Muscle of back (tissue), 13 donors: ENCODE measurements around the gene COASY. TPM values are rescaled to one million over a fixed set of nuclear protein-coding genes. Genes with fewer than 3 reads are reported as not detected.

Source experiments
- DNase-seq, 3 donors: peaks; one replicate each; pipeline versions ENCODE4 v3.0.0 to v3.0.0-alpha.2; 2013
- long read RNA-seq, 9 donors: transcript quantifications; one replicate each; lab custom pipeline, GENCODE V29; 2026
- polyA plus RNA-seq, 10 donors: library from polyadenylated mRNA; unstranded; fragments of 120-200 nt; gene quantifications; one replicate each; pipeline ENCODE4 v1.2.1, GENCODE V29; 2013; ENCODE audit not compliant: insufficient read length in 10 of 10

Gene COASY
- 10 to 100 TPM; 20.0 to 29.7 (median 27.1) TPM for polyA plus RNA-seq
- long read RNA-seq, donor 1, partial matches to known transcripts, result 0 of 3 reads
- long read RNA-seq, donor 1, other reads (novel, unspliced or antisense), result 0 of 3 reads
- long read RNA-seq, donor 2, partial matches to known transcripts, result 0 of 3 reads
- long read RNA-seq, donor 2, other reads (novel, unspliced or antisense), result 0 of 3 reads
- long read RNA-seq, donor 3, result 0 reads
- long read RNA-seq, donor 4, partial matches to known transcripts, result 0 of 3 reads
- long read RNA-seq, donor 4, other reads (novel, unspliced or antisense), result 0 of 3 reads
- long read RNA-seq, donor 5, partial matches to known transcripts, result 0 of 2 reads
- long read RNA-seq, donor 5, other reads (novel, unspliced or antisense), result 0 of 2 reads
- long read RNA-seq, donor 6, partial matches to known transcripts, result 0 of 3 reads
- long read RNA-seq, donor 6, other reads (novel, unspliced or antisense), result 0 of 3 reads
- long read RNA-seq, donor 7, partial matches to known transcripts, result 0 of 4 reads
- long read RNA-seq, donor 7, other reads (novel, unspliced or antisense), result 0 of 4 reads
- long read RNA-seq, donor 8, partial matches to known transcripts, result 0 of 2 reads
- long read RNA-seq, donor 8, other reads (novel, unspliced or antisense), result 0 of 2 reads
- long read RNA-seq, donor 9, result 0 reads

- DNase-seq, result peak; percentile 98
Measured at GRCh38 chr17:42561897-42562387, at the start of gene COASY. Gene COASY, plus strand, starts transcription at chr17:42562148. Its CDS starts 475 bp downstream, at chr17:42562623.

DNA sequence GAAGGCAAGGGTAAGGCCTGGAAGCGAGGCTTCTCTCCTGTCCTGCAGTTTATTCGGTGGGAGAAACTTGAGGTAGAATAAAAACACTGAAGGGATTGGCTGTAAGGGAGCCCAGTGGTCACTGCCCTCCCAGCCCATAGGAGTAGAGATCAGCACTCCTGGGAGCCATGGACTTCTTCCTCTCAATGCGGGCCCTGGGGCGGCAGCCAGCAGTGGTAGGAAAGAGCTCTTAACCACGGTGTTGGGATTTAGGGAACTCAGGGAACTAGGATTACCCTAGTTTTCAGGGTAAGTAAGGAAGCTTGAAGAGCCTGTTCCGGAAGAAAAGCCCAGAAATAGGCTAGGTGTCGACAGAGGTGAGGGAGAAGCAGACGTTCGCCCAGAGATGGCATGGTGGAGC, 49.7 kb upstream of the COASY start:
- DNase-seq, result no peak

GRCh38 chr17:42512733-42513251, 49.2 kb upstream of the COASY start:
- no peak for DNase-seq

DNA sequence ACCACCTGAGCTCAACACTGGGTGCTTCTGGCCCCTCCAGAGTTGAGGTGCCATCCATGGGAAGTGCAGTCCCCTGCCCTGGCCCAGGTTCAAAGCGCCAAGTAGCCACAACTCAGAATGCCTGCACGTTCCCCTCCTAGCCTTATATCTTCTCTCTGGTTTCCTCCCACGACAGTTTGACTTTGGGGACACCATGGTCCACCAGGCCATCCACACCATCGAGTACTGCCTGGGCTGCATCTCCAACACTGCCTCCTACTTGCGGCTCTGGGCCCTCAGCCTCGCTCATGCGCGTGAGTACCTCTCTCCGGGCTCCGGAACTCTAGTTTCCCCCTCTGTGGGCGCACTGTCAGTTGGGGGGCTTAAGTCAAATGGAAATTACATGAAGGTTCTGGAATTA, 48.3 kb upstream of the COASY start:
- no peak for DNase-seq

DNA sequence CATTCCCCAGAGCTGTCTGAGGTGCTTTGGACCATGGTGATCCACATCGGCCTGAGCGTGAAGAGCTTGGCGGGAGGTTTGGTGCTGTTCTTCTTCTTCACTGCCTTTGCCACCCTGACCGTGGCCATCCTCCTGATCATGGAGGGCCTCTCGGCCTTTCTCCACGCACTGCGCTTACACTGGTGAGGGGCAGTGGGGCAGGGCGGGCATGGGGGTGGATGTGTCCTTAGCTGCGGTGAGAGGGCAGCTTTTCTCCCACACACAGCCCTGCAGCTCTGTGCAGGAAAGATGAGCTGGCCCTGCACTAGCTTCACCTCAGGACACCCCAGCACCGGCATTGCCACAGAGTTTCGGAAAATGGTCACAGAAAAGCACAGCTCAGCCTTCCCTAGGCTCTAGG, 47.7 kb upstream of the COASY start:
- no peak for DNase-seq

DNA sequence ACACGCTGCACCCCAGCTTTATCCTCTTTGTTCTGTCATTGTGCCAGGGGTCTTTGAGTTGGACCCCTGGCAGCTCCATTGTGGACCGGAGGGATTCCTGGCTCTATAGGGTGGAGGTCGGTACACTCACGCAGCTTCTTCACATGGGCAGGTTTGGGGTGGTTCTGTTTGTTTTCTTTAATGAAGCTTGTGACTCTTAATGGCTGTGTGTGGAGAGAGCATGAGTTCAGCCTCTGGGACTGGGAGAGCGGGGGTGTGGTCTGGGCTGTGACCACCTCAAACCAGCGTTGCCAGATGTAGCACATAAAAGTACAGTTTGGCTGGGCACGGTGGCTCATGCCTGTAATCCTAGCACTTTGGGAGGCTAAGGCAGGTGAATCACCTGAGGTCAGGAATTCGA, 47.1 kb upstream of the COASY start:
- no peak for DNase-seq

DNA sequence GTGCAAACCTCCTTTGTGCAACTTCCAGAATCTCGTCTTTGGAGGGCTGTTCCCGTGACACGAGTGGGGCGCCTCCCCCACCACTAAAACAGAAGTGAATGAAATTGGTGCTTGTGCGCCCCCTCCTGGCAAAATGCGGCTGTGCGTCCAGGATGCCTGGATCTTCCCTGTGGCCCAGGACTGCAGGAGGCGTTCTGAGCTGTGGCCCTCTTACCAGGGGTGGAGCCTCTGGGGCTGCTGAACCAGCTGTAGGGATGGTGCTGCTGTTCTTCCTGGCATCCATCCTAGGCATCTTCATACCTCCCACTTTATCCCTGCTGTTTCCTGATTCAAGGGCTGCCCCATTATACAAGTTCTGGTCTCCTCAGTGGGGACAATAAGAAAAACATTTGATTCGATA, 44.4 kb upstream of the COASY start:
- peak; percentile 77 to 90 (median 80) for DNase-seq

- DNase-seq, result peak; percentile 79 to 94 (median 88)
Measured at GRCh38 chr17:42518046-42518754, 43.7 kb upstream of the COASY start.

DNA sequence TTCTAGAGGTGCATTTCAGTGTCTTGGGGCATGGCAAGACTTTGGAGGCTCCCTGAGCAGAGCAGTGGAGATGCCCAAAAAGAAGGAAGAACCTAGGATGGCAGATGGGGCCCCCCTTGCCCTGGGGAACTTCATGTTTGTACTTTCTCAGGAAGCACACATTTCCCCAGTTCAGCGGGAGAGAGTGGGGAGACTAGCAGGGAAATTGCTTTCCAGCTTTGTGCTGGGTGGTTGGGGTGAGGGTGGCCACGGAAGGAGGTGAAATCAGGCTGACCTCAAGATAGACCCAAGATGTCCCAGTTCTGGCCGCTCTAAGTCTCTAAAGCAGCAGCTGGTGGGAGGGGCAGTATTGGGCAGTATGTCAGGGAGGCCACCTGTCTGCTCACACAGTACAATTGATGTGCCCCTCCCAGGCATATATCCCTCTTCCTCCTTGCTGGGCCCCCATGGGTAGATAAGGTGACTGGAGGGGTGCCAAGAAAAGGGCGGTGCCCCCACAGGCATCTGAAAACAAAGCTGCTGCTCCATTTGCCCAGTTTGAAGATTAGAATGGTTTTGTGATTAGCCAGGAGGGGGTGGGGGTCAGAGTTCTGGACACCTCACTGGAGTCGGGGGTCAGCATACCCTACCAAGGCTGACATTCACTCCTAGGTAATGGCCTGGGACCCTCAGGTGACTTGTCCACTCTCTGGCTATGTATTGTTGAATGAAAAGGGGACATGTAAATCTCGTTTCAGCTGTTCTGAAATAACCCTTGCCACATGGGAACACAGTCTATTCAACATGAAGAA, 43.0 kb upstream of the COASY start:
- peak; percentile 52 to 75 (median 52) for DNase-seq

DNA sequence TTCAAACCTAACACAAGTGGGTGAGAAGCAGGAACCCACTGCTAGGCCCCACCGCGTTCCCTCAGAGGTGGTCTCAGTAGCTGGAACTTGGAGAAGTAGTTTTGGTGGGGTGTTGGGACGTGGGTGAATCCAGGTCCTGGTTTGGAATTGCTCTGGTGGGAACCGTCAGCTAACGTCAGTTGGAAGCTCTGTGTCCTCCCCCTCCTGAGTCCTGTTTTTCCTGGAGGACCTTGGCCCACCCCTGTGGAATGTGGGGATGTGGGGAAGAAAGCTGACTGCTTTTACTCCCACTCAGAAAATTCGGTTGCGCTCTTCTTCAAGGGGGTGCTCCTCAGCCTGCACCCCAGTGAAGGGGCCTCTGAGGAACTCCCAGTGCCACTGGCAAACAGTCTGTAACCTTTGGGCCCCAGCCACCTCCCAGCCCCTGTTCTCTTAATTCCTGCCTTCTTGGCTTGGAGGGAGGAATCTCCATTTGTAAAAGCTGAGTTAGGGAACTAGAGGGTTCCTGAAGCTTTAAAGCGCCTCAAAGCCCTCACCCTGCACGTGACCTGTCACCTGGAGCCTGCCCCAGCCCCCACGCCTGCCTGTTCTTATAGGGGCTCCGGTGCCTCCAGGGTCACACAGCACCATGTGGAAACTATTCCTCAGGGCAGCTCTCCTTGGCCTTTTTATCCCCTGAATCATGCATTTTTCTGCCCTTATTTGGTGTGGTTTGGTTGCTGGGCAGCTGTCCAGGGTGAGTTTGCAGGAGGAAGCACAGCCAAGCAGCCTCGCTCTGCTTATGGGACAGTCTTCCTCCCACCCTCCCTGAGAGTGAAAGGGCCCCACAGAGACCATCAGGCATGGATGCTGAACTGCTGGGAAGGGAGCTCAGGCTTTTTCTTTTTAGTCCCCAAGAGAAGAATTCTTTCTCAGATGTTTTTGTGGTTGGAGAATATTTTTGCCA, 42.1 kb upstream of the COASY start:
- DNase-seq, result peak; percentile 93 to 99 (median 96)

DNA sequence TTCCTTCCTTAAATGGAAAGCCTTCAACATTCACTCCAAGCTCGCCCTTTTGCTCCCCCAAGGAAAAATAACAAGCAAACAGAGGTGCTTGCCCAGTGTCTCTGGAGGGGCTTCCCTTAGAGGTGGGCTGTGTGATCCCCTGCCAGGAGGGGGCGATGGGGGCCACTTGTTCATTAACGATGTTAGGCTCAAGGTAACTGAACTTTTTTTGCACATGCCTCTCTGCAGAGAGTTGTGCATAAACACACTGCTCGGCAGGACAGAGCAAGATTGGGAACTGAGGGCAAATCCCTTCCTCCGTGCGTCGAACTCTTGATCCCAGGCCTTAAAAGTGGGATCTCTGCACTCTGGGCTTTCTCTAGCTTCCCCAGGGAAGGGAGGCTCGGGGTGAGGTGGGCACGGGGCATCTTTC, 41.4 kb upstream of the COASY start:
- no peak for DNase-seq

- no peak for DNase-seq
Measured at GRCh38 chr17:42521036-42521435, 40.9 kb upstream of the COASY start.

DNA sequence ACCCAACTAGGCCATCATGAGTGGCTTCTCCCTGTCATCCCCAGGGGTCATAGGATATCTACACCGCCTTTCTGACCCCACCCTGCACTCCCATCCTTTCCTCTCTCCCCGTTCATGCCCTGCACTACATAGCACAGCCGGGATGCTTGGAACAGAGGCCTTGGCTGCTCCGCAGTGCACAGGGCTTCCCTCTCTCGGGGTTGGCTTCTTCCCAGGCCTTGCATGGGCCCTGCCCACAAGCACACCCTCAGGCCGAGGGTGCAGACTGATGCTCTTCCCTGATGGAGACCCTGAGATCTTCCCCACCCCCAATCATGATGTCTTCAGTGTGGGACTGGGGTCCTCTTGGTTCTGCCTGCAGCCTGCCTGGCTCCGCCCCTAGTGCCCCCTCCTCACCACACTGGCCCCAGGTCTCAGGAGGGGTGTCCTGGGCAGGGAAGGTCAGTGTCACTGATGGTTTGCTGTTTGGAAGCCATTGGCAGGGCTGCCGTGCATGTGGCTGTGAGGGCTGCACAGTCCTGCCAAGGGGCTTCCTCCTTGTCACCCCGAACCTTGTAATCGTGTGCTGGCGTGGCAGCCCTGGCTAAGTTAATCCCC, 40.2 kb upstream of the COASY start:
- DNase-seq, result peak in 1 of 3 donors; percentile 36

DNA sequence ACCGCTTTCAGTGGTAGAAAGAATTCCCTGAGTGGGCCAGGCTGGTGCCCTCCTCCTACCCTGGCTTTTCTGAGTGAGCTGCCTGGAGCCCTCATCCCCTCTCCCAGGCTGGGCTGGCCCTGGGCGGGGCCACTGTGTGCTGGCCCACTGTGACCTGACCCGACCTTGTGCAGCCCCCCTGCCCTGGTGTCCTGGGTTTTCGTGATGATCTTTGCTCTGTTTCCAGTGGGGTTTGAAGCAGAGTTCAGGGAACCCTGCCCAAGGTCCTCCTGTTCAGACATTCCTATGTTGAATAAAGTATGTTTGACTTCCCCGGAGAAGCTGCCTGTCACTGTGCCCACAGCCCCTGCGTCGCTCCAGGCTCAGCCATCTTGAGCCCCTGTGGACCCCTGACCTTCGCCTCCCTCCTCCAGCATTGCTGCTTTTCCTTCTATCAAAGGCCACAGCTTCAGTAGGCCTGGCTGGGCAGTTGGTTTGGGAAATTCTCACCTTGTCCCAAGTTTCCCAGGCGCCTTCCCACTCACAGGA, 39.6 kb upstream of the COASY start:
- no peak for DNase-seq

DNA sequence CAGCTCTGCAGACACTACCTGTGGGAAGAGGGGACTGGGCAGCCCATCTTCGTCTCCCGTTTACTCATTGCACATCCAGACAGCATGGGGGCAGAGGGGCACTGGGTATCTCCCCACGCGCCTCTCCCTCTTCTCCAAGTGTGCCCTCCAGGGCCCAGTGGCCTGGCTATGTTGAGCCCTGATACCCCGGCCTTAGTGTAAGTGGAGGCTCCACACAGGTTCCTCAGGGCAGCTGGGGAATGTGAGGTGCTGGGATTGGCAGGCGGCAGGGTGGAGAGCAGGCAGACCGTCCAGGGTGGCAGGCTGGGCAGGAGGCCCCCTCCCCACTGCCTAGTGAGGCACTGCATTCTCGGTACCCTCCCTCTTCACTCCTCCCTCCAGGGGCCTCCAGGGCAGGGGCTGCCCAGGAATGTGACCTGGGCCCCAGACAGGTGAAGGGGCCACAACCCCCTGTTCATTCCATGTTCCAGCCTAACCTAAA, 39.1 kb upstream of the COASY start:
- DNase-seq, result no peak

DNA sequence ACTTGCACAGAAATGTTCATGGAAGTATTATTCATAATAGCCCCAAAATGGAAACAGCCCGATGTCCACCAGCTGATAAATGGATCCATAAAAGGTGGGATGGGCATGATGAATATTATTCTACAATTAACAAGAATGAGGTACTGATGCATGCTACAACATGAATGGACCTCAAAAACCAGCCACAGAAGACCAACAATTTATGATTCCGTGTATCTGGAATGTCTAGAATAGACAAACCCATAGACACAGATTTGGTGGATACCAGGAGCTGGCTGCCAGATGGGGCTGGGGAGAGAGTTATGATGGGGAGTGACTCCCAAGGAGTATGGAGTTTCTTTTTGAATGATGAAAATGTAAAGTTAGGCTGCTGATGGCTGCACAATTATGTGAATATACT, 36.7 kb upstream of the COASY start:
- DNase-seq, result peak in 1 of 3 donors; percentile 80

DNA sequence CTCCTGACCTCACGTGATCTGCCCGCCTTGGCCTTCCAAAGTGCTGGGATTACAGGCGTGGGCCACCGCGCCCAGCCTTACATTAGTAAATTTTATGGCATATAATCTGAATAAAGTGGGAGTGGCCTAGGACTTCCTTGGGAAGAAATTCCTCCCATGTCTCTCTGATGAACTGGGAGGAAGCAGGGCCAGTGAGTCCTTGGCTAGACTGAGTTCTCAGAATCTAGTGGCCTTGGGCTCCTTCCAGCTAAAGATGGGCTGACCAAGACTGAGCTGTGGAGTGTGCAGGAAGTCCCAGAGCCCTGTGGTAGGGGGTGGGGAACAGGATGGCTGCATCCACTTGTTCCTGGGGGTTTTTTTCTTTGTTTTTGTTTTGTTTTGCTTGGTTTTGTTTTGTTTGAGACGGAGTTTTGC, 35.9 kb upstream of the COASY start:
- DNase-seq, result peak in 1 of 3 donors; percentile 39

- no peak for DNase-seq
Measured at GRCh38 chr17:42527932-42528331, 34.0 kb upstream of the COASY start.

GRCh38 chr17:42529061-42529460, 32.9 kb upstream of the COASY start:
- DNase-seq, result no peak
